Measurements from ENCODE around the gene PACSIN3. TPM values are rescaled to one million over a fixed set of nuclear protein-coding genes. Genes with fewer than 3 reads are reported as not detected.

Gene PACSIN3
- total and polyA plus RNA-seq, 2 donors (not counting 1 experiment from before 2014, with no cell fraction given), result 10.8 to 19.8 TPM

- Histone ChIP-seq H3K9me3 (ENCODE audit: control insufficient read depth, insufficient read depth, low read depth, low read length) (no peaks in the 10 kb centered on the region), H3K79me2 (ENCODE audit: control insufficient read depth, insufficient read depth, low read length) (no peaks in the 10 kb centered on the region), H3K4me3 (replicated peaks in 1 of 4; ENCODE audit: control extremely low read depth in 1 of 4, insufficient read depth in 1 of 4, low read depth in 3 of 4, low read length in 4 of 4) (no peak overlapping the region), H3K9ac (ENCODE audit: insufficient read depth, low read length) (no peak overlapping the region), H3K36me3 (ENCODE audit: control insufficient read depth, insufficient read depth, low read length) (no peaks in the 10 kb centered on the region), H3K27ac (ENCODE audit: insufficient read depth, low read length) (no peak overlapping the region), H4K20me1 (ENCODE audit: control insufficient read depth, extremely low read depth, insufficient read depth, low read length) (no peaks in the 10 kb centered on the region), H3K27me3 (ENCODE audit: control insufficient read depth, insufficient read depth, low read length) (no peaks in the 10 kb centered on the region), H3K4me1 (ENCODE audit: control insufficient read depth, extremely low read depth, insufficient read depth, low read length) (peaks cover 11% of the 10 kb centered on the region), H2AFZ (ENCODE audit: low read length) (no peak overlapping the region), H3K4me2 (ENCODE audit: extremely low read depth, insufficient read depth, low read length) (no peak overlapping the region)
- no peak for DNase-seq (ENCODE audit: low read depth in 2 of 2)
- no peak for TF ChIP-seq CTCF (conservative IDR thresholded peaks at IDR 0.05 in 1 of 2, IDR thresholded peaks at IDR 0.05 in 1 of 2; ENCODE audit: low read depth in 1 of 2, low read length in 2 of 2)
Measured at GRCh38 chr11:47183031-47183856, 3.0 kb downstream of the PACSIN3 start.

GRCh38 chr11:47182380-47182779, 3.9 kb downstream of the PACSIN3 start:
- H3K4me2 ChIP-seq (ENCODE audit: extremely low read depth, insufficient read depth, low read length), result no peak overlapping the region
- peaks cover 14% of the 10 kb centered on the region for H3K4me1 ChIP-seq (ENCODE audit: control insufficient read depth, extremely low read depth, insufficient read depth, low read length)
- H3K27me3 ChIP-seq (ENCODE audit: control insufficient read depth, insufficient read depth, low read length), result no peaks in the 10 kb centered on the region
- H3K79me2 ChIP-seq (ENCODE audit: control insufficient read depth, insufficient read depth, low read length), result no peaks in the 10 kb centered on the region
- no peak for TF ChIP-seq CTCF (conservative IDR thresholded peaks at IDR 0.05 in 1 of 2, IDR thresholded peaks at IDR 0.05 in 1 of 2; ENCODE audit: low read depth in 1 of 2, low read length in 2 of 2)
- TF ChIP-seq EZH2 (IDR thresholded peaks at IDR 0.05; ENCODE audit: low read length, missing control alignments), result no peak
- H3K9ac ChIP-seq (ENCODE audit: insufficient read depth, low read length), result no peak overlapping the region
- no peak overlapping the region for H2AFZ ChIP-seq (ENCODE audit: low read length)
- no peaks in the 10 kb centered on the region for H3K36me3 ChIP-seq (ENCODE audit: control insufficient read depth, insufficient read depth, low read length)
- no peak overlapping the region for H3K4me3 ChIP-seq (replicated peaks in 1 of 4; ENCODE audit: control extremely low read depth in 1 of 4, insufficient read depth in 1 of 4, low read depth in 3 of 4, low read length in 4 of 4)
- DNase-seq (ENCODE audit: low read depth in 2 of 2), result no peak
- no peak overlapping the region for H3K27ac ChIP-seq (ENCODE audit: insufficient read depth, low read length)
- no peaks in the 10 kb centered on the region for H4K20me1 ChIP-seq (ENCODE audit: control insufficient read depth, extremely low read depth, insufficient read depth, low read length)
- no peaks in the 10 kb centered on the region for H3K9me3 ChIP-seq (ENCODE audit: control insufficient read depth, insufficient read depth, low read depth, low read length)

GRCh38 chr11:47181271-47181670, 5.0 kb downstream of the PACSIN3 start:
- H3K9ac ChIP-seq (ENCODE audit: insufficient read depth, low read length), result no peak overlapping the region
- no peak overlapping the region for H3K27ac ChIP-seq (ENCODE audit: insufficient read depth, low read length)
- H3K27me3 ChIP-seq (ENCODE audit: control insufficient read depth, insufficient read depth, low read length), result no peaks in the 10 kb centered on the region
- no peak overlapping the region for H2AFZ ChIP-seq (ENCODE audit: low read length)
- H3K4me3 ChIP-seq (replicated peaks in 1 of 4; ENCODE audit: control extremely low read depth in 1 of 4, insufficient read depth in 1 of 4, low read depth in 3 of 4, low read length in 4 of 4), result no peak overlapping the region
- H3K9me3 ChIP-seq (ENCODE audit: control insufficient read depth, insufficient read depth, low read depth, low read length), result no peaks in the 10 kb centered on the region
- DNase-seq (ENCODE audit: low read depth in 2 of 2), result no peak
- H4K20me1 ChIP-seq (ENCODE audit: control insufficient read depth, extremely low read depth, insufficient read depth, low read length), result no peaks in the 10 kb centered on the region
- peaks cover 12% of the 10 kb centered on the region for H3K4me1 ChIP-seq (ENCODE audit: control insufficient read depth, extremely low read depth, insufficient read depth, low read length)
- H3K36me3 ChIP-seq (ENCODE audit: control insufficient read depth, insufficient read depth, low read length), result no peaks in the 10 kb centered on the region
- peaks cover 3% of the 10 kb centered on the region for H3K79me2 ChIP-seq (ENCODE audit: control insufficient read depth, insufficient read depth, low read length)
- TF ChIP-seq CTCF (conservative IDR thresholded peaks at IDR 0.05 in 1 of 2, IDR thresholded peaks at IDR 0.05 in 1 of 2; ENCODE audit: low read depth in 1 of 2, low read length in 2 of 2), result no peak
- no peak for TF ChIP-seq EZH2 (IDR thresholded peaks at IDR 0.05; ENCODE audit: low read length, missing control alignments)
- H3K4me2 ChIP-seq (ENCODE audit: extremely low read depth, insufficient read depth, low read length), result no peak overlapping the region
